Measurements from ENCODE around the gene BCAT1.

Gene BCAT1

DNA sequence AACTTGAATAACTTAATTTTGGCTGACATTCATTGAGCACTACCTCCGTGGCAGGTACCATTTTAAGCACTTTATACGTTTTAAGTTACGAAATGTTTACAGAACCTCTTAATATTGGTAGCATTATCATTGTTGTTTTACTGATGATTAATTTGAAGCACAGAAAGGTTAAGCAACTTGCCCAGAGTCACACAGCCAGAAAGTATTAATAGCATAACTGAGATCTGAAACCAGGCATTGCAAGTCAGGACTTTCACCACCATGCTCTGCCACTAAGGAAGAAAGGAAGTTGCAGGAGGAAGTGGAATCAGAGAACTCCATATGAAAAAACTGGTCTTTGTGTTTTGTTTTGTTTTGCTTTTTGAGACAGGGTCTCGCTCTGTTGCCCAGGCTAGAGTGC, 28.2 kb upstream of the BCAT1 start:
- H3K9me3 ChIP-seq (ENCODE audit: low read length) = no peaks in the 10 kb centered on the region
- H3K79me2 ChIP-seq (ENCODE audit: insufficient read depth, low read length) = no peaks in the 10 kb centered on the region
- no peak overlapping the region for H2AFZ ChIP-seq (ENCODE audit: low read length)
- no peak overlapping the region for H3K4me3 ChIP-seq (ENCODE audit: low read depth, low read length, poor library complexity, severe bottlenecking)
- TF ChIP-seq, protein P1, sequence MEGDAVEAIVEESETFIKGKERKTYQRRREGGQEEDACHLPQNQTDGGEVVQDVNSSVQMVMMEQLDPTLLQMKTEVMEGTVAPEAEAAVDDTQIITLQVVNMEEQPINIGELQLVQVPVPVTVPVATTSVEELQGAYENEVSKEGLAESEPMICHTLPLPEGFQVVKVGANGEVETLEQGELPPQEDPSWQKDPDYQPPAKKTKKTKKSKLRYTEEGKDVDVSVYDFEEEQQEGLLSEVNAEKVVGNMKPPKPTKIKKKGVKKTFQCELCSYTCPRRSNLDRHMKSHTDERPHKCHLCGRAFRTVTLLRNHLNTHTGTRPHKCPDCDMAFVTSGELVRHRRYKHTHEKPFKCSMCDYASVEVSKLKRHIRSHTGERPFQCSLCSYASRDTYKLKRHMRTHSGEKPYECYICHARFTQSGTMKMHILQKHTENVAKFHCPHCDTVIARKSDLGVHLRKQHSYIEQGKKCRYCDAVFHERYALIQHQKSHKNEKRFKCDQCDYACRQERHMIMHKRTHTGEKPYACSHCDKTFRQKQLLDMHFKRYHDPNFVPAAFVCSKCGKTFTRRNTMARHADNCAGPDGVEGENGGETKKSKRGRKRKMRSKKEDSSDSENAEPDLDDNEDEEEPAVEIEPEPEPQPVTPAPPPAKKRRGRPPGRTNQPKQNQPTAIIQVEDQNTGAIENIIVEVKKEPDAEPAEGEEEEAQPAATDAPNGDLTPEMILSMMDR (IDR thresholded peaks at IDR 0.05; ENCODE audit: low read length) = no peak
- no peak for TF ChIP-seq EZH2 (IDR thresholded peaks at IDR 0.05; ENCODE audit: borderline replicate concordance, low read length)
- H3K27ac ChIP-seq (ENCODE audit: low read depth, low read length, poor library complexity, severe bottlenecking) = no peak overlapping the region
- no peaks in the 10 kb centered on the region for H4K20me1 ChIP-seq (ENCODE audit: insufficient read depth, low read length)
- H3K9me2 ChIP-seq (ENCODE audit: low read depth, low read length) = no peaks in the 10 kb centered on the region
- no peak overlapping the region for H3K9ac ChIP-seq (ENCODE audit: low read length)
- H3K36me3 ChIP-seq (ENCODE audit: insufficient read depth, low read length) = no peaks in the 10 kb centered on the region
- no peaks in the 10 kb centered on the region for H3F3A ChIP-seq (ENCODE audit: insufficient read depth, low read length)
- no peaks in the 10 kb centered on the region for H3K4me1 ChIP-seq (ENCODE audit: insufficient read depth, low read length, severe bottlenecking)
- H3K27me3 ChIP-seq (ENCODE audit: insufficient read depth, low read length) = no peaks in the 10 kb centered on the region; the same call in 1 of the 2 replicates
- no peak overlapping the region for H3K4me2 ChIP-seq (ENCODE audit: low read length)

DNA sequence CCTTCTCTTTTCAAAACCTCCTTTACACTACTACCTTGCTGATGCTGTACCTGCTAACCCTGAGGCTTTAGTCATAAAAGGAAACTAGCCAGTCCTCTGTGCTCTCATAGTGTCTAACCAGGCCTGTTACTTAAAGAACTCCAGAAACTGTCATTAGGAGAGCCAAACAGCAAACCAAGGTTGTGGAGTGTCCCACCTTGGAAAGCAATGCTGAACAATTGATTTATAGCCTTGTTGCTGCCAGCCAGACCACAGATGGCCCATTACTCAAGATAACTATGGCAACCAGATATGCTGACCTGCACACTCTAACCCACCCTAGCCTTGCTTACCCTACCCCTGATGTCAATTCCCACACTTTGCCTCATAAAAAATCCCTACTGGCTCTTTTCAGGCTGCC, 26.5 kb upstream of the BCAT1 start:
- H3K9ac ChIP-seq (ENCODE audit: low read length) = no peak overlapping the region
- H3K4me1 ChIP-seq (ENCODE audit: insufficient read depth, low read length, severe bottlenecking) = no peaks in the 10 kb centered on the region
- H4K20me1 ChIP-seq (ENCODE audit: insufficient read depth, low read length) = no peaks in the 10 kb centered on the region
- H3K9me3 ChIP-seq (ENCODE audit: low read length) = no peaks in the 10 kb centered on the region
- no peaks in the 10 kb centered on the region for H3K79me2 ChIP-seq (ENCODE audit: insufficient read depth, low read length)
- no peak overlapping the region for H3K27ac ChIP-seq (ENCODE audit: low read depth, low read length, poor library complexity, severe bottlenecking)
- H2AFZ ChIP-seq (ENCODE audit: low read length) = no peak overlapping the region
- no peak overlapping the region for H3K4me2 ChIP-seq (ENCODE audit: low read length)
- TF ChIP-seq, protein P1 (IDR thresholded peaks at IDR 0.05; ENCODE audit: low read length) = no peak
- TF ChIP-seq EZH2 (IDR thresholded peaks at IDR 0.05; ENCODE audit: borderline replicate concordance, low read length) = no peak
- H3K36me3 ChIP-seq (ENCODE audit: insufficient read depth, low read length) = no peaks in the 10 kb centered on the region
- H3F3A ChIP-seq (ENCODE audit: insufficient read depth, low read length) = no peaks in the 10 kb centered on the region
- no peak overlapping the region for H3K4me3 ChIP-seq (ENCODE audit: low read depth, low read length, poor library complexity, severe bottlenecking)
- no peaks in the 10 kb centered on the region for H3K9me2 ChIP-seq (ENCODE audit: low read depth, low read length)
- no peaks in the 10 kb centered on the region; the same call in 1 of the 2 replicates for H3K27me3 ChIP-seq (ENCODE audit: insufficient read depth, low read length)

DNA sequence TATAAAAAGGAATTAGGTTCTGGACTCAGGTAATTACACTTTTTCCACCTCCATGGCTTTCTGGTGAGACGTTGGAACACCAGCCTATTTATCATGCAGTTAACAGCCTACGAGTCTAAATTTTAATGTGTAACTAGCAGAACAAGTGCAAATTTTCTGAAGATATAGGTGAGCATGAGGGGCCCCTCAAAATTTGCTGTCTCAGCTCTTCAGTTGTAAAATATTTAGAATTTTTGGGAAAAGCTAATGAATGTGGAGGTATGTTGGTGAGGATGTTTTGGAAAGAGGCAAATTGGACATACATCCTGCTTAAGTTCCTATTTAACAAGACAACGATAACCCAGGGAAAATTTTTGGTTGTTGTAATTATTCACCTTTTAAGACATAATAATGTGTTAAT, 25.3 kb upstream of the BCAT1 start:
- no peak overlapping the region for H3K4me2 ChIP-seq (ENCODE audit: low read length)
- no peaks in the 10 kb centered on the region for H3F3A ChIP-seq (ENCODE audit: insufficient read depth, low read length)
- no peaks in the 10 kb centered on the region for H3K79me2 ChIP-seq (ENCODE audit: insufficient read depth, low read length)
- H3K36me3 ChIP-seq (ENCODE audit: insufficient read depth, low read length) = no peaks in the 10 kb centered on the region
- H3K4me3 ChIP-seq (ENCODE audit: low read depth, low read length, poor library complexity, severe bottlenecking) = no peak overlapping the region
- H4K20me1 ChIP-seq (ENCODE audit: insufficient read depth, low read length) = no peaks in the 10 kb centered on the region
- no peak overlapping the region for H3K9ac ChIP-seq (ENCODE audit: low read length)
- H3K9me2 ChIP-seq (ENCODE audit: low read depth, low read length) = no peaks in the 10 kb centered on the region
- H3K27ac ChIP-seq (ENCODE audit: low read depth, low read length, poor library complexity, severe bottlenecking) = no peak overlapping the region
- no peaks in the 10 kb centered on the region for H3K9me3 ChIP-seq (ENCODE audit: low read length)
- H3K4me1 ChIP-seq (ENCODE audit: insufficient read depth, low read length, severe bottlenecking) = no peaks in the 10 kb centered on the region
- no peaks in the 10 kb centered on the region; the same call in 1 of the 2 replicates for H3K27me3 ChIP-seq (ENCODE audit: insufficient read depth, low read length)
- H2AFZ ChIP-seq (ENCODE audit: low read length) = no peak overlapping the region
- TF ChIP-seq, protein P1 (IDR thresholded peaks at IDR 0.05; ENCODE audit: low read length) = no peak
- TF ChIP-seq EZH2 (IDR thresholded peaks at IDR 0.05; ENCODE audit: borderline replicate concordance, low read length) = no peak

Measured in OCI-LY1 (cell line).